Neural cell (in vitro differentiated cells): ENCODE measurements around the gene PTPRN2. TPM values are rescaled to one million over a fixed set of nuclear protein-coding genes. Genes with fewer than 3 reads are reported as not detected.

Source experiments
- H2AFZ ChIP-seq: fragments of 200-600, 300-800 bp; sonication (generic), shearing (Covaris generic); 2 replicates; pipeline ENCODE4 v1.6.0; 2014; ENCODE audit warnings: low read depth, mild to moderate bottlenecking, antibody characterized with exemption, low read length, moderate library complexity
- H3F3A ChIP-seq: fragments of 200-600 bp; shearing (Covaris generic); 2 replicates; pipeline ENCODE4 v1.6.1; 2016; ENCODE audit warnings: mild to moderate bottlenecking, moderate library complexity, mixed read lengths, antibody characterized with exemption, low read length; ENCODE audit not compliant: insufficient read depth, poor library complexity, severe bottlenecking
- H3K27ac ChIP-seq: fragments of 200-600, 300-800 bp; sonication (generic), shearing (Covaris generic); 2 replicates; pipeline ENCODE4 v1.5.1; 2014; ENCODE audit warnings: mild to moderate bottlenecking, low read length, moderate library complexity
- H3K27me3 ChIP-seq: fragments of 300-800, 200-600 bp; sonication (generic), shearing (Covaris generic); 2 replicates; pipeline ENCODE4 v1.6.0; 2014; ENCODE audit warnings: mild to moderate bottlenecking, low read depth, low read length, moderate library complexity; ENCODE audit not compliant: insufficient read depth
- H3K36me3 ChIP-seq: fragments of 300-800, 200-600 bp; sonication (generic), shearing (Covaris generic); 2 replicates; pipeline ENCODE4 v1.5.1; 2014; ENCODE audit warnings: mild to moderate bottlenecking, antibody characterized with exemption, low read length, moderate library complexity; ENCODE audit not compliant: insufficient read depth
- H3K4me2 ChIP-seq: fragments of 300-800, 200-600 bp; sonication (generic), shearing (Covaris generic); 2 replicates; pipeline ENCODE4 v1.6.0; 2014; ENCODE audit warnings: mild to moderate bottlenecking, low read length
- H3K4me3 ChIP-seq: fragments of 300-800, 200-600 bp; sonication (generic), shearing (Covaris generic); 2 replicates; pipeline ENCODE4 v1.5.1; 2014; ENCODE audit warnings: mild to moderate bottlenecking, low read length, moderate library complexity
- H3K79me2 ChIP-seq: fragments of 200-600 bp; shearing (Covaris generic); replicated peaks from 2 replicates; pipeline ENCODE4 v1.6.0; 2014; ENCODE audit warnings: mild to moderate bottlenecking, low read length, moderate library complexity; ENCODE audit not compliant: insufficient read depth
- H3K9ac ChIP-seq: fragments of 300-800, 200-600 bp; sonication (generic), shearing (Covaris generic); 2 replicates; pipeline ENCODE4 v1.6.1; 2016; ENCODE audit warnings: mild to moderate bottlenecking, low read length, mixed read lengths
- H3K9me2 ChIP-seq: fragments of 200-600 bp; shearing (Covaris generic); 2 replicates; pipeline ENCODE4 v1.6.1; 2016; ENCODE audit warnings: mild to moderate bottlenecking, low read length, mixed read lengths; ENCODE audit not compliant: insufficient read depth
- H3K9me3 ChIP-seq: fragments of 200-600, 300-800 bp; sonication (generic), shearing (Covaris generic); 2 replicates; pipeline ENCODE4 v1.6.1; 2016; ENCODE audit warnings: mild to moderate bottlenecking, mixed run types, low read length, moderate library complexity, mixed read lengths
- H4K20me1 ChIP-seq: fragments of 200-600 bp; shearing (Covaris generic); 2 replicates; pipeline ENCODE4 v1.6.1; 2016; ENCODE audit warnings: mild to moderate bottlenecking, mixed run types; ENCODE audit not compliant: insufficient read depth
- EP300 ChIP-seq: fragments of 450-650 bp; conservative IDR thresholded peaks from 2 replicates; pipeline ENCODE4 v1.6.1; 2014; ENCODE audit warnings: antibody characterized with exemption, mild to moderate bottlenecking, moderate library complexity; ENCODE audit not compliant: poor library complexity, severe bottlenecking
- EZH2 ChIP-seq: fragments of 200-600, 300-800 bp; shearing (Covaris generic), sonication (generic); IDR thresholded peaks from 2 replicates; pipeline ENCODE4 v1.6.1; 2014; ENCODE audit warnings: antibody characterized with exemption, low read length, borderline replicate concordance, mild to moderate bottlenecking; ENCODE audit not compliant: insufficient read depth, poor library complexity, severe bottlenecking
- MXI1 ChIP-seq: fragments of 450-650 bp; conservative IDR thresholded peaks from 2 replicates; pipeline ENCODE4 v1.6.1; 2014; ENCODE audit warnings: antibody characterized with exemption, mild to moderate bottlenecking; ENCODE audit not compliant: poor library complexity, severe bottlenecking
- POLR2AphosphoS5 ChIP-seq: IDR thresholded peaks from 2 replicates; pipeline ENCODE4 v1.6.1; 2012
- RAD21 ChIP-seq: fragments of 450-650 bp; conservative IDR thresholded peaks from 2 replicates; pipeline ENCODE4 v1.6.1; 2014; ENCODE audit warnings: antibody characterized with exemption, mild to moderate bottlenecking, moderate library complexity
- SMC3 ChIP-seq: fragments of 450-650 bp; conservative IDR thresholded peaks from 2 replicates; pipeline ENCODE4 v1.6.1; 2014; ENCODE audit warnings: antibody characterized with exemption, mild to moderate bottlenecking, moderate library complexity; ENCODE audit not compliant: poor library complexity
- TAF1 ChIP-seq: IDR thresholded peaks from 2 replicates; pipeline ENCODE4 v1.6.1; 2012; ENCODE audit warnings: low read depth
- polyA plus RNA-seq: library from polyadenylated mRNA; depleted of rRNA; stranded (reverse); fragments of >200 nt; gene quantifications from 2 replicates; pipeline ENCODE4 v1.2.3, GENCODE V29; 2014
- TF ChIP-seq, protein P1 (sequence below): IDR thresholded peaks from 2 replicates; pipeline ENCODE4 v1.6.1; 2012; ENCODE audit warnings: borderline replicate concordance
- TF ChIP-seq, protein P2 (sequence below): fragments of 450-650 bp; IDR thresholded peaks from 2 replicates; pipeline ENCODE4 v1.5.1; 2014; ENCODE audit warnings: antibody characterized with exemption, mild to moderate bottlenecking, moderate library complexity; ENCODE audit not compliant: poor library complexity, severe bottlenecking

PTPRN2 gene
- polyA plus RNA-seq, 1 donor from 2014 or later: 31.0 TPM

DNA sequence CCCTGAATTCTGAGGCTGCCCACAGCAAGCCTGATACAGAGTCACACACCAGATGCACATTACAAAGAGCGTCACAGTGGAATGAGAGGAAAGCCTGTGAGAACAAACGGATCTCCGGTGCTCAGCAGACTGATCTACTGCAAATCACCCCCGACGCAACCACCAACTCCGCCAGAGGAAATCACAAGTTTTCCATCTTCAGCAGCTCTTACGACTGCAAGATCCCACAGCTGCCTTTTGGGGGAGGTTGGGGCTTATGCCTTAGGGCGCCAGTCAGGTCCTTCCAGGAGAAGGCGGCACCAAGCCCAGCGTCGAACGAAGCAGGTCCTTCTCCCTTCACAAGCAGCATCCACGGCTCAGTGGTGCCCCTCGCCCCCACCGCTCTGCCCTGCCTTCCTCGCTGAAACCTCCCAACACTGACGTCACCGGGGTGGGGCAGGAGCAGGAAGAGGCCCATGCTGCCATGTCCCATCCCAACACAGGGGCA is 32.5 kb downstream of the PTPRN2 start:
- Histone ChIP-seq H4K20me1 (no peaks in the 10 kb centered on the region), H3F3A (no peaks in the 10 kb centered on the region), H2AFZ (no peak overlapping the region), H3K9me2 (no peaks in the 10 kb centered on the region), H3K4me3 (no peak overlapping the region), H3K9ac (no peak overlapping the region), H3K4me2 (no peak overlapping the region), H3K79me2 (no peaks in the 10 kb centered on the region), H3K9me3 (no peaks in the 10 kb centered on the region), H3K36me3 (no peaks in the 10 kb centered on the region), H3K27ac (no peak overlapping the region), H3K27me3 (no peaks in the 10 kb centered on the region)
- TF ChIP-seq SMC3 (no peak), TAF1 (no peak)

DNA sequence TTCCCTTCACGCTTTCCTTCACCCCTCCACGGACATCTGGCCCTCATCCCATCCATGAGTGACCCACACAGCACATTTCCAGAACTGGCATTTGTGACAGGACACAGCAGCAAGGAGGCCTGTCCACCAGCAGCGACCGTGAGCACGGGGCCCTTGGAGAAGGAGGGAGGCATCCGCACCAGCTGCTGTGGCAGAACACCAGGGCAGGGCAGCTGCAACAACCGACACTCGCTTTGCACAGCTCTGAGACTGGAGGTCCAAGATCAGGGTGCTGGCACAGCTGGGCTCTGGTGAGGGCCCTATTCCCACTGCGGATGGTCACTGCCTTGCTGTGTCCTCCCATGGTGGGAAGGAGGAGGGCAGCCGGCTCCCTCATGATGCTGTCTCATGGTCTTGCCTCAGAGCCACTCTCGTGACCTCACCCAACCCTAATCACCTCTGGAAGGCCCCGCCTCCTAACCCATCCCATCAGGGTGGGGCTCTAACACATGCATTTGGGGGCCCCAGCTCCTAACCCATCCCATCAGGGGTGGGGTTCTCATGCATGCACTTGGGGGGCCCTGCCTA is 36.7 kb downstream of the PTPRN2 start:
- Histone ChIP-seq H4K20me1 (no peaks in the 10 kb centered on the region), H3K27me3 (no peaks in the 10 kb centered on the region), H3K9ac (no peak overlapping the region), H2AFZ (no peak overlapping the region), H3K79me2 (no peaks in the 10 kb centered on the region), H3F3A (no peaks in the 10 kb centered on the region), H3K4me2 (no peak overlapping the region), H3K36me3 (no peaks in the 10 kb centered on the region), H3K27ac (no peak overlapping the region), H3K9me3 (no peaks in the 10 kb centered on the region), H3K9me2 (no peaks in the 10 kb centered on the region), H3K4me3 (no peak overlapping the region)
- TF ChIP-seq MXI1 (no peak), POLR2AphosphoS5 (no peak), SMC3 (no peak), EP300 (no peak), TAF1 (no peak), EZH2 (no peak), RAD21 (no peak)
- TF ChIP-seq, protein P1, sequence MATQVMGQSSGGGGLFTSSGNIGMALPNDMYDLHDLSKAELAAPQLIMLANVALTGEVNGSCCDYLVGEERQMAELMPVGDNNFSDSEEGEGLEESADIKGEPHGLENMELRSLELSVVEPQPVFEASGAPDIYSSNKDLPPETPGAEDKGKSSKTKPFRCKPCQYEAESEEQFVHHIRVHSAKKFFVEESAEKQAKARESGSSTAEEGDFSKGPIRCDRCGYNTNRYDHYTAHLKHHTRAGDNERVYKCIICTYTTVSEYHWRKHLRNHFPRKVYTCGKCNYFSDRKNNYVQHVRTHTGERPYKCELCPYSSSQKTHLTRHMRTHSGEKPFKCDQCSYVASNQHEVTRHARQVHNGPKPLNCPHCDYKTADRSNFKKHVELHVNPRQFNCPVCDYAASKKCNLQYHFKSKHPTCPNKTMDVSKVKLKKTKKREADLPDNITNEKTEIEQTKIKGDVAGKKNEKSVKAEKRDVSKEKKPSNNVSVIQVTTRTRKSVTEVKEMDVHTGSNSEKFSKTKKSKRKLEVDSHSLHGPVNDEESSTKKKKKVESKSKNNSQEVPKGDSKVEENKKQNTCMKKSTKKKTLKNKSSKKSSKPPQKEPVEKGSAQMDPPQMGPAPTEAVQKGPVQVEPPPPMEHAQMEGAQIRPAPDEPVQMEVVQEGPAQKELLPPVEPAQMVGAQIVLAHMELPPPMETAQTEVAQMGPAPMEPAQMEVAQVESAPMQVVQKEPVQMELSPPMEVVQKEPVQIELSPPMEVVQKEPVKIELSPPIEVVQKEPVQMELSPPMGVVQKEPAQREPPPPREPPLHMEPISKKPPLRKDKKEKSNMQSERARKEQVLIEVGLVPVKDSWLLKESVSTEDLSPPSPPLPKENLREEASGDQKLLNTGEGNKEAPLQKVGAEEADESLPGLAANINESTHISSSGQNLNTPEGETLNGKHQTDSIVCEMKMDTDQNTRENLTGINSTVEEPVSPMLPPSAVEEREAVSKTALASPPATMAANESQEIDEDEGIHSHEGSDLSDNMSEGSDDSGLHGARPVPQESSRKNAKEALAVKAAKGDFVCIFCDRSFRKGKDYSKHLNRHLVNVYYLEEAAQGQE: no peak
- TF ChIP-seq, protein P2, sequence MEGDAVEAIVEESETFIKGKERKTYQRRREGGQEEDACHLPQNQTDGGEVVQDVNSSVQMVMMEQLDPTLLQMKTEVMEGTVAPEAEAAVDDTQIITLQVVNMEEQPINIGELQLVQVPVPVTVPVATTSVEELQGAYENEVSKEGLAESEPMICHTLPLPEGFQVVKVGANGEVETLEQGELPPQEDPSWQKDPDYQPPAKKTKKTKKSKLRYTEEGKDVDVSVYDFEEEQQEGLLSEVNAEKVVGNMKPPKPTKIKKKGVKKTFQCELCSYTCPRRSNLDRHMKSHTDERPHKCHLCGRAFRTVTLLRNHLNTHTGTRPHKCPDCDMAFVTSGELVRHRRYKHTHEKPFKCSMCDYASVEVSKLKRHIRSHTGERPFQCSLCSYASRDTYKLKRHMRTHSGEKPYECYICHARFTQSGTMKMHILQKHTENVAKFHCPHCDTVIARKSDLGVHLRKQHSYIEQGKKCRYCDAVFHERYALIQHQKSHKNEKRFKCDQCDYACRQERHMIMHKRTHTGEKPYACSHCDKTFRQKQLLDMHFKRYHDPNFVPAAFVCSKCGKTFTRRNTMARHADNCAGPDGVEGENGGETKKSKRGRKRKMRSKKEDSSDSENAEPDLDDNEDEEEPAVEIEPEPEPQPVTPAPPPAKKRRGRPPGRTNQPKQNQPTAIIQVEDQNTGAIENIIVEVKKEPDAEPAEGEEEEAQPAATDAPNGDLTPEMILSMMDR: no peak

DNA sequence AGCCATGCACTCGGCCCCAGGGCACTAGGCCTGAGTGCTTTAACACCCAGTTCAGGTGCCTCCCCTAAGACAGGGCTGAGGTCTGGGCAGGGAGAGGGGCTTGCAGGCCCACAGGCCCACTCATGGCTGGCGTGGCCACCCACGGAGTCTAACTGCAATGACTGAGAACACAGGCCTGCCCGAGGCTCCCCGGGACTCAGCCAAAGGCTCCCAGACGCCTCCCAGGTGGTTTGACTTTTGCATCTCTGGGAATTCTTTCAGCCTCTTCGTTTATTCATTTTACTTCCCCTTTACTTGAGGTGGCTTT is 37.3 kb downstream of the PTPRN2 start:
- no peaks in the 10 kb centered on the region for H3K79me2 ChIP-seq
- TF ChIP-seq, protein P1: no peak
- TF ChIP-seq EP300 (no peak), MXI1 (no peak), TAF1 (no peak), SMC3 (no peak), POLR2AphosphoS5 (no peak), RAD21 (no peak), EZH2 (no peak)
- TF ChIP-seq, protein P2: no peak
- no peaks in the 10 kb centered on the region for H3F3A ChIP-seq
- H2AFZ ChIP-seq: no peak overlapping the region
- no peak overlapping the region for H3K4me2 ChIP-seq
- no peaks in the 10 kb centered on the region for H3K9me3 ChIP-seq
- H3K27me3 ChIP-seq: no peaks in the 10 kb centered on the region
- H3K4me3 ChIP-seq: no peak overlapping the region
- no peaks in the 10 kb centered on the region for H4K20me1 ChIP-seq
- H3K9me2 ChIP-seq: no peaks in the 10 kb centered on the region
- H3K9ac ChIP-seq: no peak overlapping the region
- no peaks in the 10 kb centered on the region for H3K36me3 ChIP-seq
- no peak overlapping the region for H3K27ac ChIP-seq
